ENCODE measurements around the gene AGRN.

AGRN gene

GRCh38 chr1:1046767-1047166 is 26.8 kb downstream of the AGRN start:
- H2AFZ ChIP-seq: no peak overlapping the region
- H3K9me3 ChIP-seq (ENCODE audit: control insufficient read depth, low read length): no peaks in the 10 kb centered on the region
- H3K4me3 ChIP-seq (ENCODE audit: low read depth, low read length): no peak overlapping the region
- TF ChIP-seq, protein P1, sequence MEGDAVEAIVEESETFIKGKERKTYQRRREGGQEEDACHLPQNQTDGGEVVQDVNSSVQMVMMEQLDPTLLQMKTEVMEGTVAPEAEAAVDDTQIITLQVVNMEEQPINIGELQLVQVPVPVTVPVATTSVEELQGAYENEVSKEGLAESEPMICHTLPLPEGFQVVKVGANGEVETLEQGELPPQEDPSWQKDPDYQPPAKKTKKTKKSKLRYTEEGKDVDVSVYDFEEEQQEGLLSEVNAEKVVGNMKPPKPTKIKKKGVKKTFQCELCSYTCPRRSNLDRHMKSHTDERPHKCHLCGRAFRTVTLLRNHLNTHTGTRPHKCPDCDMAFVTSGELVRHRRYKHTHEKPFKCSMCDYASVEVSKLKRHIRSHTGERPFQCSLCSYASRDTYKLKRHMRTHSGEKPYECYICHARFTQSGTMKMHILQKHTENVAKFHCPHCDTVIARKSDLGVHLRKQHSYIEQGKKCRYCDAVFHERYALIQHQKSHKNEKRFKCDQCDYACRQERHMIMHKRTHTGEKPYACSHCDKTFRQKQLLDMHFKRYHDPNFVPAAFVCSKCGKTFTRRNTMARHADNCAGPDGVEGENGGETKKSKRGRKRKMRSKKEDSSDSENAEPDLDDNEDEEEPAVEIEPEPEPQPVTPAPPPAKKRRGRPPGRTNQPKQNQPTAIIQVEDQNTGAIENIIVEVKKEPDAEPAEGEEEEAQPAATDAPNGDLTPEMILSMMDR (IDR thresholded peaks at IDR 0.05): no peak
- no peaks in the 10 kb centered on the region for H3K27me3 ChIP-seq (ENCODE audit: control insufficient read depth, insufficient read depth, low read length)
- no peak overlapping the region for H3K9ac ChIP-seq
- H3K36me3 ChIP-seq (ENCODE audit: control insufficient read depth, insufficient read depth, low read length): no peaks in the 10 kb centered on the region
- H3K79me2 ChIP-seq: no peaks in the 10 kb centered on the region
- no peak overlapping the region for H3K27ac ChIP-seq
- no peak overlapping the region for H3K4me2 ChIP-seq (ENCODE audit: low read length)
- H3K4me1 ChIP-seq: no peaks in the 10 kb centered on the region

DNA sequence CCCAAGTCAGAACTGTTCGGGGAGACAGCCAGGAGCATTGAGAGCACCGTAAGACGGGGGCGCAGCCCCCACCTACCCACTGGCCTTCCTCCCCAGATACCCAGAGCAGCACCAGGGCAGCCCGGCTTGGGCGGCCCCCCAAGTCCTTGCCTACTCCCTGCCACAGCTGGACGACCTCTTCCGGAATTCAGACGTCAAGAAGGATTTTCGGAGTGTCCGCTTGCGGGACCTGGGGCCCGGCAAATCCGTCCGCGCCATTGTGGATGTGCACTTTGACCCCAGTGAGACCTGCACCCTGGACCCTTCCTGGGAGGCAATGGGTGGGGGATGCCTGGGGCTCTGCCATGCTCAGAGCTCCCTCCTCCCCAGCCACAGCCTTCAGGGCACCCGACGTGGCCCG is 27.5 kb downstream of the AGRN start:
- Histone ChIP-seq H3K27ac (no peak overlapping the region), H2AFZ (no peak overlapping the region), H3K27me3 (ENCODE audit: control insufficient read depth, insufficient read depth, low read length) (no peaks in the 10 kb centered on the region), H3K4me3 (ENCODE audit: low read depth, low read length) (no peak overlapping the region), H3K9ac (no peak overlapping the region), H3K9me3 (ENCODE audit: control insufficient read depth, low read length) (no peaks in the 10 kb centered on the region), H3K36me3 (ENCODE audit: control insufficient read depth, insufficient read depth, low read length) (no peaks in the 10 kb centered on the region), H3K79me2 (no peaks in the 10 kb centered on the region), H3K4me1 (no peaks in the 10 kb centered on the region), H3K4me2 (ENCODE audit: low read length) (no peak overlapping the region)
- TF ChIP-seq, protein P1 (IDR thresholded peaks at IDR 0.05): no peak

DNA sequence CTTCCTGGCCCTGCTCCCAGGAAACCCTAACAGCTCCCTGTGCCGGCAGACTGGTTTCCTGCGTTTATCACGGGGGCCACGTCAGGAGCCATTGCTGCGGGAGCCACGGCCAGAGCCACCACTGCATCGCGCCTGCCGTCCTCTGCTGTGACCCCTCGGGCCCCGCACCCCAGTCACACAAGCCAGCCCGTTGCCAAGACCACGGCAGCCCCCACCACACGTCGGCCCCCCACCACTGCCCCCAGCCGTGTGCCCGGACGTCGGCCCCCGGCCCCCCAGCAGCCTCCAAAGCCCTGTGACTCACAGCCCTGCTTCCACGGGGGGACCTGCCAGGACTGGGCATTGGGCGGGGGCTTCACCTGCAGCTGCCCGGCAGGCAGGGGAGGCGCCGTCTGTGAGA is 28.0 kb downstream of the AGRN start:
- no peak overlapping the region for H2AFZ ChIP-seq
- no peaks in the 10 kb centered on the region for H3K36me3 ChIP-seq (ENCODE audit: control insufficient read depth, insufficient read depth, low read length)
- no peak overlapping the region for H3K4me3 ChIP-seq (ENCODE audit: low read depth, low read length)

DNA sequence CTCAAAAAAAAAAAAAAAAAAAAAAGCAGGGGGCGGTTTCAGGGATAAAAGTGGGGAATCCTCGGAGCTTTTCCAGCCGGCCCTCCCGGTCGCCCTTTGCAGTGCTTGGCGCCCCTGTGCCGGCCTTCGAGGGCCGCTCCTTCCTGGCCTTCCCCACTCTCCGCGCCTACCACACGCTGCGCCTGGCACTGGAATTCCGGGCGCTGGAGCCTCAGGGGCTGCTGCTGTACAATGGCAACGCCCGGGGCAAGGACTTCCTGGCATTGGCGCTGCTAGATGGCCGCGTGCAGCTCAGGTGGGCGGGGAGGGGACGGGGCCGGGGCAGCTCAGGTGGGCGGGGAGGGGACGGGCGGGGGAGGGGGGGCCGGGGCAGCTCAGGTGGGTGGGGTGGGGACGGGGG is 28.8 kb downstream of the AGRN start:
- Histone ChIP-seq H3K4me3 (ENCODE audit: low read depth, low read length) (no peak overlapping the region), H3K36me3 (ENCODE audit: control insufficient read depth, insufficient read depth, low read length) (no peaks in the 10 kb centered on the region), H3K4me1 (no peaks in the 10 kb centered on the region), H3K27me3 (ENCODE audit: control insufficient read depth, insufficient read depth, low read length) (no peaks in the 10 kb centered on the region), H3K9me3 (ENCODE audit: control insufficient read depth, low read length) (no peaks in the 10 kb centered on the region), H2AFZ (no peak overlapping the region), H3K4me2 (ENCODE audit: low read length) (no peak overlapping the region), H3K27ac (no peak overlapping the region), H3K79me2 (no peaks in the 10 kb centered on the region), H3K9ac (no peak overlapping the region)
- TF ChIP-seq, protein P1 (IDR thresholded peaks at IDR 0.05): no peak

More for the DNA sequence above, 28.0 kb downstream of the AGRN start:
- Histone ChIP-seq H3K27me3 (ENCODE audit: control insufficient read depth, insufficient read depth, low read length) (no peaks in the 10 kb centered on the region), H3K27ac (no peak overlapping the region), H3K79me2 (no peaks in the 10 kb centered on the region), H3K9me3 (ENCODE audit: control insufficient read depth, low read length) (no peaks in the 10 kb centered on the region), H3K4me2 (ENCODE audit: low read length) (no peak overlapping the region), H3K9ac (no peak overlapping the region), H3K4me1 (no peaks in the 10 kb centered on the region)
- TF ChIP-seq, protein P1 (IDR thresholded peaks at IDR 0.05): no peak

- no peaks in the 10 kb centered on the region for H3K79me2 ChIP-seq
- H3K4me1 ChIP-seq: no peaks in the 10 kb centered on the region
- H3K4me2 ChIP-seq (ENCODE audit: low read length): no peak overlapping the region
- TF ChIP-seq, protein P1 (IDR thresholded peaks at IDR 0.05): no peak
- no peaks in the 10 kb centered on the region for H3K27me3 ChIP-seq (ENCODE audit: control insufficient read depth, insufficient read depth, low read length)
- H3K4me3 ChIP-seq (ENCODE audit: low read depth, low read length): no peak overlapping the region
- H3K27ac ChIP-seq: no peak overlapping the region
- no peaks in the 10 kb centered on the region for H3K36me3 ChIP-seq (ENCODE audit: control insufficient read depth, insufficient read depth, low read length)
- H2AFZ ChIP-seq: no peak overlapping the region
- H3K9me3 ChIP-seq (ENCODE audit: control insufficient read depth, low read length): no peaks in the 10 kb centered on the region
- no peak overlapping the region for H3K9ac ChIP-seq
These were observed 29.6 kb downstream of the AGRN start for GRCh38 chr1:1049318-1050165.

All from parathyroid adenoma (tissue), 2 donors.